DND-41 (cell line): ENCODE results near the gene EREG.
"Not testable (repeated sequence)": the region's sequence is repeated elsewhere in the genome, so short reads cannot be mapped to it uniquely, and the experiment has no call there.

ENCODE experiments used
- ATAC-seq: fragments of 200-7000 bp; cut with Tn5 transposase; 3 replicates; pipeline ENCODE4 v1.9.1; 2021; ENCODE audit warnings: low read depth; ENCODE audit not compliant: insufficient read depth
- DNase-seq: peaks from one replicate; pipeline ENCODE4 v3.0.0-alpha.2; 2020
- H2AFZ ChIP-seq: 2 replicates; pipeline ENCODE4 v1.6.0; 2012; ENCODE audit warnings: low read depth, low read length
- H3K27ac ChIP-seq: 2 replicates; pipeline ENCODE4 v1.5.1; 2012; ENCODE audit warnings: low read length, inconsistent platforms
- H3K27me3 ChIP-seq: fragments of 200-600 bp; sonication (generic); 2 replicates; pipeline ENCODE4 v1.6.0; 2012; ENCODE audit warnings: low read length, mild to moderate bottlenecking, inconsistent platforms; ENCODE audit not compliant: insufficient read depth, poor library complexity
- H3K36me3 ChIP-seq: 2 replicates; pipeline ENCODE4 v1.5.1; 2012; ENCODE audit warnings: low read length, inconsistent platforms; ENCODE audit not compliant: insufficient read depth
- H3K4me1 ChIP-seq: 2 replicates; pipeline ENCODE4 v1.5.1; 2012; ENCODE audit warnings: mild to moderate bottlenecking, low read length; ENCODE audit not compliant: insufficient read depth
- H3K4me2 ChIP-seq: 2 replicates; pipeline ENCODE4 v1.6.0; 2012; ENCODE audit warnings: mild to moderate bottlenecking, moderate library complexity, low read length, inconsistent platforms; ENCODE audit not compliant: insufficient read depth
- H3K4me3 ChIP-seq, 2 experiments: fragments of 200-600 bp in 1 of 2; shearing (Covaris generic) in 1 of 2; 2 replicates each; pipeline ENCODE4 v1.5.1; 2012 to 2016; ENCODE audit warnings: inconsistent platforms in 2 of 2, low read length in 2 of 2, mild to moderate bottlenecking in 2 of 2, low read depth in 1 of 2, moderate library complexity in 1 of 2
- H3K79me2 ChIP-seq: 2 replicates; pipeline ENCODE4 v1.6.0; 2012; ENCODE audit warnings: low read length, inconsistent platforms; ENCODE audit not compliant: insufficient read depth
- H3K9ac ChIP-seq: 2 replicates; pipeline ENCODE4 v1.6.0; 2012; ENCODE audit warnings: low read depth, mild to moderate bottlenecking, inconsistent platforms, low read length, moderate library complexity
- H3K9me3 ChIP-seq: 2 replicates; pipeline ENCODE4 v1.5.1; 2012; ENCODE audit warnings: low read length, moderate library complexity, mild to moderate bottlenecking, inconsistent platforms; ENCODE audit not compliant: insufficient read depth, severe bottlenecking
- H4K20me1 ChIP-seq: 2 replicates; pipeline ENCODE4 v1.6.0; 2012; ENCODE audit warnings: low read length; ENCODE audit not compliant: insufficient read depth
- CTCF ChIP-seq: IDR thresholded peaks from 2 replicates; pipeline ENCODE4 v1.5.1; 2012; ENCODE audit warnings: borderline replicate concordance, low read length, moderate library complexity, mild to moderate bottlenecking; ENCODE audit not compliant: poor library complexity, severe bottlenecking; ENCODE audit errors: extremely low read depth
- EZH2 ChIP-seq: IDR thresholded peaks from 3 replicates; pipeline ENCODE4 v1.6.1; 2012; ENCODE audit warnings: borderline replicate concordance, low read depth, mild to moderate bottlenecking, moderate library complexity, low read length, inconsistent platforms; ENCODE audit not compliant: severe bottlenecking

Gene EREG

GRCh38 chr4:74335341-74336021 lies 29.5 kb upstream of the EREG start:
- Histone ChIP-seq H3K4me3 (no peak overlapping the region), H3K27ac (no peak overlapping the region), H2AFZ (no peak overlapping the region), H4K20me1 (no peaks in the 10 kb centered on the region), H3K4me1 (no peaks in the 10 kb centered on the region), H3K9me3 (no peaks in the 10 kb centered on the region), H3K27me3 (no peaks in the 10 kb centered on the region), H3K4me2 (no peak overlapping the region), H3K36me3 (no peaks in the 10 kb centered on the region), H3K9ac (no peak overlapping the region), H3K79me2 (no peaks in the 10 kb centered on the region)
- no peak for ATAC-seq
- TF ChIP-seq EZH2: no peak
- TF ChIP-seq CTCF: no peak
- DNase-seq: no peak

GRCh38 chr4:74338792-74339333 lies 26.1 kb upstream of the EREG start:
- Histone ChIP-seq H3K4me1 (no peaks in the 10 kb centered on the region), H3K9ac (no peak overlapping the region), H3K79me2 (no peaks in the 10 kb centered on the region), H3K9me3 (peaks cover 2% of the 10 kb centered on the region), H3K4me3 (no peak overlapping the region), H2AFZ (no peak overlapping the region), H3K4me2 (no peak overlapping the region), H3K27me3 (no peaks in the 10 kb centered on the region), H3K36me3 (no peaks in the 10 kb centered on the region), H4K20me1 (no peaks in the 10 kb centered on the region), H3K27ac (no peak overlapping the region)
- DNase-seq (no peak), ATAC-seq (no peak)
- TF ChIP-seq EZH2 (no peak), CTCF (no peak)

- DNase-seq (no peak), ATAC-seq (no peak)
- no peak for TF ChIP-seq EZH2
- no peak for TF ChIP-seq CTCF
- Histone ChIP-seq H3K4me2 (no peak overlapping the region), H3K79me2 (no peaks in the 10 kb centered on the region), H3K27me3 (no peaks in the 10 kb centered on the region), H3K9me3 (peaks cover 8% of the 10 kb centered on the region), H3K27ac (no peak overlapping the region), H3K4me1 (no peaks in the 10 kb centered on the region), H3K9ac (no peak overlapping the region), H2AFZ (no peak overlapping the region), H3K36me3 (no peaks in the 10 kb centered on the region), H3K4me3 (no peak overlapping the region), H4K20me1 (no peaks in the 10 kb centered on the region)
These were observed 25.4 kb upstream of the EREG start for GRCh38 chr4:74339501-74339900.

- not testable (repeated sequence) for H3K4me1 ChIP-seq, H3K79me2 ChIP-seq, H3K4me2 ChIP-seq, H2AFZ ChIP-seq, H3K9me3 ChIP-seq, H3K27me3 ChIP-seq, H3K9ac ChIP-seq, ATAC-seq, H3K4me3 ChIP-seq, H3K27ac ChIP-seq, H3K36me3 ChIP-seq, H4K20me1 ChIP-seq, DNase-seq
These were observed 24.5 kb upstream of the EREG start for GRCh38 chr4:74340421-74340820.
